ENCODE results near the gene RNF5. TPM values are rescaled to one million over a fixed set of nuclear protein-coding genes. Genes with fewer than 3 reads are reported as not detected.
"Not testable (repeated sequence)": the region's sequence is repeated elsewhere in the genome, so short reads cannot be mapped to it uniquely, and the experiment has no call there.

RNF5 gene
- total RNA-seq, 1 experiment from 2014 or later = 60.0 TPM

GRCh38 chr6:32195902-32196681 lies 17.9 kb downstream of the RNF5 start:
- Histone ChIP-seq H3K4me1 (peaks cover 4% of the 10 kb centered on the region), H3K9me3 (replicated peaks) (no peaks in the 10 kb centered on the region), H3K27ac (peak overlapping the region; percentile 100), H3K27me3 (no peaks in the 10 kb centered on the region), H3K36me3 (no peaks in the 10 kb centered on the region), H3K4me3 (peak overlapping the region; percentile 73)
- peak; percentile 96 to 97 for DNase-seq

GRCh38 chr6:32196682-32197616 lies 18.7 kb downstream of the RNF5 start:
- Histone ChIP-seq H3K9me3 (replicated peaks) (no peaks in the 10 kb centered on the region), H3K27ac (peak overlapping the region; percentile 100), H3K4me3 (peak overlapping the region; percentile 73), H3K27me3 (no peaks in the 10 kb centered on the region), H3K4me1 (peaks cover 12% of the 10 kb centered on the region), H3K36me3 (no peaks in the 10 kb centered on the region)
- DNase-seq = peak in 1 of 2 experiments; percentile 29

GRCh38 chr6:32198345-32198696 lies 20.1 kb downstream of the RNF5 start:
- Histone ChIP-seq H3K4me1 (peaks cover 21% of the 10 kb centered on the region), H3K27me3 (no peaks in the 10 kb centered on the region), H3K27ac (no peak overlapping the region), H3K4me3 (no peak overlapping the region), H3K9me3 (replicated peaks) (no peaks in the 10 kb centered on the region), H3K36me3 (no peaks in the 10 kb centered on the region)
- DNase-seq = no peak

- no peaks in the 10 kb centered on the region for H3K27me3 ChIP-seq
- H3K36me3 ChIP-seq = no peaks in the 10 kb centered on the region
Measured at GRCh38 chr6:32198866-32199265, 20.7 kb downstream of the RNF5 start.

GRCh38 chr6:32200711-32201475 lies 22.7 kb downstream of the RNF5 start:
- no peaks in the 10 kb centered on the region for H3K27me3 ChIP-seq
- no peak overlapping the region for H3K4me3 ChIP-seq
- peak overlapping the region; percentile 22; the same call in 1 of the 2 replicates for H3K27ac ChIP-seq
- no peaks in the 10 kb centered on the region for H3K9me3 ChIP-seq (replicated peaks)
- peaks cover 31% of the 10 kb centered on the region for H3K4me1 ChIP-seq
- DNase-seq = no peak
- H3K36me3 ChIP-seq = no peaks in the 10 kb centered on the region

More at GRCh38 chr6:32198866-32199265, 20.7 kb downstream of the RNF5 start:
- H3K9me3 ChIP-seq (replicated peaks) = no peaks in the 10 kb centered on the region
- no peak for DNase-seq
- H3K4me1 ChIP-seq = peaks cover 26% of the 10 kb centered on the region
- H3K27ac ChIP-seq = no peak overlapping the region
- H3K4me3 ChIP-seq = no peak overlapping the region

GRCh38 chr6:32202186-32202585 lies 24.0 kb downstream of the RNF5 start:
- no peaks in the 10 kb centered on the region for H3K36me3 ChIP-seq
- peak overlapping the region; percentile 22 for H3K27ac ChIP-seq
- H3K4me1 ChIP-seq = peaks cover 31% of the 10 kb centered on the region
- H3K4me3 ChIP-seq = peak overlapping the region; percentile 17; the same call in 1 of the 2 replicates
- peak in 1 of 2 experiments; percentile 20 for DNase-seq
- no peaks in the 10 kb centered on the region for H3K27me3 ChIP-seq
- no peaks in the 10 kb centered on the region for H3K9me3 ChIP-seq (replicated peaks)

GRCh38 chr6:32203426-32204267 lies 25.4 kb downstream of the RNF5 start:
- H3K4me3 ChIP-seq = no peak overlapping the region
- H3K4me1 ChIP-seq = peaks cover 31% of the 10 kb centered on the region
- peak; percentile 83 to 87 for DNase-seq
- H3K9me3 ChIP-seq (replicated peaks) = no peaks in the 10 kb centered on the region
- no peaks in the 10 kb centered on the region for H3K36me3 ChIP-seq
- H3K27ac ChIP-seq = peak overlapping the region; percentile 22; the same call in 1 of the 2 replicates
- H3K27me3 ChIP-seq = no peaks in the 10 kb centered on the region

GRCh38 chr6:32204268-32204715 lies 26.1 kb downstream of the RNF5 start:
- Histone ChIP-seq H3K4me3 (no peak overlapping the region), H3K27ac (no peak overlapping the region), H3K27me3 (no peaks in the 10 kb centered on the region), H3K36me3 (no peaks in the 10 kb centered on the region), H3K4me1 (peaks cover 31% of the 10 kb centered on the region), H3K9me3 (replicated peaks) (no peaks in the 10 kb centered on the region)
- no peak for DNase-seq

- Histone ChIP-seq H3K27me3 (no peaks in the 10 kb centered on the region), H3K36me3 (no peaks in the 10 kb centered on the region), H3K4me1 (peaks cover 4% of the 10 kb centered on the region; the same call in 1 of the 2 replicates), H3K27ac (no peak overlapping the region), H3K4me3 (no peak overlapping the region), H3K9me3 (replicated peaks) (no peaks in the 10 kb centered on the region)
- DNase-seq = no peak
Measured at GRCh38 chr6:32208996-32209395, 30.8 kb downstream of the RNF5 start.

GRCh38 chr6:32210191-32210601 lies 32.0 kb downstream of the RNF5 start:
- H3K36me3 ChIP-seq = no peaks in the 10 kb centered on the region
- no peaks in the 10 kb centered on the region for H3K4me1 ChIP-seq
- H3K4me3 ChIP-seq = no peak overlapping the region
- H3K27me3 ChIP-seq = no peaks in the 10 kb centered on the region
- DNase-seq = no peak
- no peak overlapping the region for H3K27ac ChIP-seq
- no peaks in the 10 kb centered on the region for H3K9me3 ChIP-seq (replicated peaks)

GRCh38 chr6:32211432-32211831 lies 33.2 kb downstream of the RNF5 start:
- H3K27me3 ChIP-seq, H3K27ac ChIP-seq: not testable (repeated sequence)

GRCh38 chr6:32212076-32212760 lies 34.0 kb downstream of the RNF5 start:
- Histone ChIP-seq H3K36me3 (no peaks in the 10 kb centered on the region), H3K27ac (no peak overlapping the region), H3K27me3 (no peaks in the 10 kb centered on the region), H3K4me1 (no peaks in the 10 kb centered on the region), H3K9me3 (replicated peaks) (no peaks in the 10 kb centered on the region), H3K4me3 (no peak overlapping the region)
- DNase-seq = no peak

More at GRCh38 chr6:32211432-32211831, 33.2 kb downstream of the RNF5 start:
- H3K9me3 ChIP-seq (replicated peaks); H3K36me3 ChIP-seq; H3K4me1 ChIP-seq; H3K4me3 ChIP-seq; DNase-seq: not testable (repeated sequence)

- H3K27ac ChIP-seq = no peak overlapping the region
- H3K27me3 ChIP-seq = peaks cover 5% of the 10 kb centered on the region; the same call in 1 of the 2 replicates
- no peak overlapping the region for H3K4me3 ChIP-seq
- H3K36me3 ChIP-seq = no peaks in the 10 kb centered on the region
- H3K4me1 ChIP-seq = no peaks in the 10 kb centered on the region
- no peak for DNase-seq
- no peaks in the 10 kb centered on the region for H3K9me3 ChIP-seq (replicated peaks)
Measured at GRCh38 chr6:32213649-32214048, 35.4 kb downstream of the RNF5 start.
